GM23338 (cell line): Measurements from ENCODE around the gene FMOD. TPM values are rescaled to one million over a fixed set of nuclear protein-coding genes. Genes with fewer than 3 reads are reported as not detected.

ENCODE experiments used
- ATAC-seq: fragments of 200-7000 bp; cut with Tn5 transposase; 3 replicates; pipeline ENCODE4 v1.9.1; 2020
- DNase-seq: peaks from one replicate; pipeline ENCODE4 v3.0.0-alpha.2; 2015; ENCODE audit warnings: low spot score
- H2AFZ ChIP-seq: fragments of 200-600 bp; sonication (generic); 2 replicates; pipeline ENCODE4 v1.8.0; 2016; ENCODE audit warnings: antibody characterized with exemption, mild to moderate bottlenecking, moderate library complexity
- H3F3A ChIP-seq: fragments of 200-600 bp; sonication (generic); replicated peaks from 2 replicates; pipeline ENCODE4 v1.8.0; 2017; ENCODE audit warnings: antibody characterized with exemption, mixed run types, low read depth
- H3K27ac ChIP-seq: fragments of 200-600 bp; sonication (generic); 2 replicates; pipeline ENCODE4 v1.6.1; 2016; ENCODE audit warnings: low read depth
- H3K27me3 ChIP-seq: fragments of 200-600 bp; sonication (generic); 2 replicates; pipeline ENCODE4 v1.8.0; 2016; ENCODE audit warnings: mild to moderate bottlenecking, mixed run types, moderate library complexity; ENCODE audit not compliant: insufficient read depth
- H3K36me3 ChIP-seq: fragments of 200-600 bp; sonication (generic); 2 replicates; pipeline ENCODE4 v1.8.0; 2016; ENCODE audit warnings: mild to moderate bottlenecking; ENCODE audit not compliant: insufficient read depth
- H3K4me1 ChIP-seq: fragments of 200-600 bp; sonication (generic); 2 replicates; pipeline ENCODE4 v1.8.0; 2016; ENCODE audit warnings: mild to moderate bottlenecking, moderate library complexity; ENCODE audit not compliant: insufficient read depth
- H3K4me2 ChIP-seq: fragments of 200-600 bp; sonication (generic); 2 replicates; pipeline ENCODE4 v1.7.1; 2017; ENCODE audit warnings: mixed run types
- H3K4me3 ChIP-seq: fragments of 200-600 bp; sonication (generic); 2 replicates; pipeline ENCODE4 v1.6.1; 2016; ENCODE audit warnings: mixed run types
- H3K79me2 ChIP-seq: fragments of 200-600 bp; sonication (generic); replicated peaks from 2 replicates; pipeline ENCODE4 v1.8.0; 2017; ENCODE audit warnings: mild to moderate bottlenecking; ENCODE audit not compliant: insufficient read depth
- H3K9me2 ChIP-seq: fragments of 200-600 bp; sonication (generic); 2 replicates; pipeline ENCODE4 v1.8.0; 2017; ENCODE audit not compliant: insufficient read depth
- H4K20me1 ChIP-seq: fragments of 200-600 bp; sonication (generic); replicated peaks from 2 replicates; pipeline ENCODE4 v1.8.0; 2017; ENCODE audit warnings: mild to moderate bottlenecking; ENCODE audit not compliant: insufficient read depth
- H3K27ac Mint-ChIP-seq: 2 replicates; pipeline ENCODE4 v1.8.0; 2020; ENCODE audit warnings: inconsistent platforms, mild to moderate bottlenecking, moderate library complexity, mixed read lengths
- H3K27me3 Mint-ChIP-seq: 3 replicates; pipeline ENCODE4 v1.8.0; 2022; ENCODE audit warnings: low read depth, mild to moderate bottlenecking, moderate library complexity, mixed read lengths, inconsistent platforms; ENCODE audit not compliant: insufficient read depth, poor library complexity
- H3K36me3 Mint-ChIP-seq: 3 replicates; pipeline ENCODE4 v1.8.0; 2021; ENCODE audit warnings: low read depth, mild to moderate bottlenecking, inconsistent platforms, moderate library complexity, mixed read lengths
- H3K4me1 Mint-ChIP-seq: 3 replicates; pipeline ENCODE4 v1.8.0; 2020; ENCODE audit warnings: mild to moderate bottlenecking, inconsistent platforms, mixed read lengths
- H3K4me3 Mint-ChIP-seq: 3 replicates; pipeline ENCODE4 v1.8.0; 2021; ENCODE audit warnings: moderate library complexity, mild to moderate bottlenecking, inconsistent platforms, mixed read lengths
- H3K9me3 Mint-ChIP-seq: 3 replicates; pipeline ENCODE4 v1.8.0; 2020; ENCODE audit warnings: moderate library complexity, mild to moderate bottlenecking, inconsistent platforms, mixed read lengths
- ETS1 ChIP-seq: IDR thresholded peaks from 2 replicates; pipeline ENCODE4 v1.6.1; 2016; ENCODE audit warnings: antibody characterized with exemption
- EZH2 ChIP-seq: fragments of 200-600 bp; sonication (generic); IDR thresholded peaks from one replicate; pipeline ENCODE4 v1.8.0; 2017; ENCODE audit warnings: antibody characterized with exemption, mild to moderate bottlenecking, low read depth; ENCODE audit not compliant: unreplicated experiment
- JUNB ChIP-seq: IDR thresholded peaks from one replicate; pipeline ENCODE4 v1.6.1; 2016; ENCODE audit warnings: antibody characterized with exemption; ENCODE audit not compliant: unreplicated experiment
- STAT1 ChIP-seq: IDR thresholded peaks from one replicate; pipeline ENCODE4 v1.6.1; 2016; ENCODE audit warnings: antibody characterized with exemption; ENCODE audit not compliant: unreplicated experiment
- polyA plus RNA-seq: library from polyadenylated mRNA; unstranded; fragments of >200 nt; fragmentation: Nextera tagmentation; extraction: Ambion mirVana; gene quantifications from 2 replicates; pipeline ENCODE4 v1.2.1, GENCODE V29; 2016
- total RNA-seq: library from RNA; depleted of rRNA; stranded (reverse); fragments of >200 nt; shearing (Covaris generic); gene quantifications from 2 replicates; pipeline ENCODE4 v1.2.3, GENCODE V29; 2014
- TF ChIP-seq, protein P1 (sequence below), 2 experiments: fragments of 200-600 bp in 1 of 2; sonication (generic) in 1 of 2; conservative IDR thresholded peaks; 2 replicates each; pipeline versions ENCODE4 v1.5.1 to v1.6.1; 2016 to 2017; ENCODE audit warnings: antibody characterized with exemption in 2 of 2, low read depth in 2 of 2, mild to moderate bottlenecking in 2 of 2, moderate library complexity in 1 of 2

The FMOD gene
- total and polyA plus RNA-seq, 2 experiments from 2014 or later = 0.27 to 1.3 TPM

- H2AFZ ChIP-seq = no peak overlapping the region
- ATAC-seq = no peak
- no peak overlapping the region for H3K4me3 ChIP-seq
- H3K9me2 ChIP-seq = 0 out of 2 replicates have a peak, but pooled peaks cover 6% of the 10 kb centered on the region
- H3F3A ChIP-seq = no peaks in the 10 kb centered on the region
- Mint-ChIP-seq H3K27ac (no peak overlapping the region), H3K9me3 (peaks cover 2% of the 10 kb centered on the region; the same call in 1 of the 3 replicates), H3K27me3 (peaks cover 23% of the 10 kb centered on the region), H3K4me3 (no peak overlapping the region), H3K4me1 (peaks cover 20% of the 10 kb centered on the region), H3K36me3 (no peaks in the 10 kb centered on the region)
- no peaks in the 10 kb centered on the region for H3K36me3 ChIP-seq
- no peaks in the 10 kb centered on the region for H3K27me3 ChIP-seq
- H4K20me1 ChIP-seq = no peaks in the 10 kb centered on the region
- no peak overlapping the region for H3K27ac ChIP-seq
- 0 out of 2 replicates have a peak, but pooled peaks cover 4% of the 10 kb centered on the region for H3K4me1 ChIP-seq
- no peak overlapping the region for H3K4me2 ChIP-seq
- DNase-seq = no peak
- TF ChIP-seq, protein P1, sequence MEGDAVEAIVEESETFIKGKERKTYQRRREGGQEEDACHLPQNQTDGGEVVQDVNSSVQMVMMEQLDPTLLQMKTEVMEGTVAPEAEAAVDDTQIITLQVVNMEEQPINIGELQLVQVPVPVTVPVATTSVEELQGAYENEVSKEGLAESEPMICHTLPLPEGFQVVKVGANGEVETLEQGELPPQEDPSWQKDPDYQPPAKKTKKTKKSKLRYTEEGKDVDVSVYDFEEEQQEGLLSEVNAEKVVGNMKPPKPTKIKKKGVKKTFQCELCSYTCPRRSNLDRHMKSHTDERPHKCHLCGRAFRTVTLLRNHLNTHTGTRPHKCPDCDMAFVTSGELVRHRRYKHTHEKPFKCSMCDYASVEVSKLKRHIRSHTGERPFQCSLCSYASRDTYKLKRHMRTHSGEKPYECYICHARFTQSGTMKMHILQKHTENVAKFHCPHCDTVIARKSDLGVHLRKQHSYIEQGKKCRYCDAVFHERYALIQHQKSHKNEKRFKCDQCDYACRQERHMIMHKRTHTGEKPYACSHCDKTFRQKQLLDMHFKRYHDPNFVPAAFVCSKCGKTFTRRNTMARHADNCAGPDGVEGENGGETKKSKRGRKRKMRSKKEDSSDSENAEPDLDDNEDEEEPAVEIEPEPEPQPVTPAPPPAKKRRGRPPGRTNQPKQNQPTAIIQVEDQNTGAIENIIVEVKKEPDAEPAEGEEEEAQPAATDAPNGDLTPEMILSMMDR (conservative IDR thresholded peaks at IDR 0.05; ENCODE audit: low read depth in 2 of 2) = no peak
- TF ChIP-seq STAT1 (no peak), ETS1 (no peak), EZH2 (no peak), JUNB (no peak)
- H3K79me2 ChIP-seq = no peaks in the 10 kb centered on the region
Measured at GRCh38 chr1:203343956-203344754, 6.8 kb downstream of the FMOD start.

GRCh38 chr1:203342192-203342940 lies 8.6 kb downstream of the FMOD start:
- peak; percentile 93 for DNase-seq
- no peak for TF ChIP-seq JUNB
- TF ChIP-seq, protein P1 (conservative IDR thresholded peaks at IDR 0.05; ENCODE audit: low read depth in 2 of 2) = peak; percentile 72 to 83
- 0 out of 2 replicates have a peak, but pooled peaks cover 4% of the 10 kb centered on the region for H3K4me1 ChIP-seq
- H3K4me2 ChIP-seq = peak overlapping the region; percentile 37; the same call in 1 of the 2 replicates
- H3K79me2 ChIP-seq = no peaks in the 10 kb centered on the region
- H3K27me3 ChIP-seq = no peaks in the 10 kb centered on the region
- peak; percentile 89 for ATAC-seq
- H4K20me1 ChIP-seq = no peaks in the 10 kb centered on the region
- H3F3A ChIP-seq = no peaks in the 10 kb centered on the region
- peaks cover 21% of the 10 kb centered on the region for H3K27me3 Mint-ChIP-seq
- H2AFZ ChIP-seq = peak overlapping the region; percentile 95
- H3K9me3 Mint-ChIP-seq = peaks cover 2% of the 10 kb centered on the region; the same call in 1 of the 3 replicates
- H3K27ac ChIP-seq = no peak overlapping the region
- no peak overlapping the region; the same call in 2 of the 3 replicates for H3K4me3 Mint-ChIP-seq
- H3K27ac Mint-ChIP-seq = no peak overlapping the region
- H3K4me3 ChIP-seq = 0 out of 2 replicates have a peak overlapping the region, but pooled peaks have one; percentile 37
- H3K4me1 Mint-ChIP-seq = peaks cover 23% of the 10 kb centered on the region
- 0 out of 2 replicates have a peak, but pooled peaks cover 6% of the 10 kb centered on the region for H3K9me2 ChIP-seq
- no peaks in the 10 kb centered on the region for H3K36me3 ChIP-seq
- no peaks in the 10 kb centered on the region for H3K36me3 Mint-ChIP-seq
